SK-N-SH treated with all-trans-retinoic acid at 6 μM for 48 hours (cell line): Measurements from ENCODE around the gene OSER1.

ENCODE experiments used
- BACH2 ChIP-seq: fragments of 250-450 bp; sonication (Bioruptor Pico); IDR thresholded peaks from 2 replicates; pipeline ENCODE4 v1.9.0; 2021; ENCODE audit warnings: mild to moderate bottlenecking, borderline replicate concordance
- PATZ1 ChIP-seq: fragments of 250-450 bp; sonication (Bioruptor Pico); IDR thresholded peaks from 2 replicates; pipeline ENCODE4 v1.8.0; 2020; ENCODE audit warnings: mild to moderate bottlenecking, moderate library complexity, borderline replicate concordance
- ZNF70 ChIP-seq: fragments of 450-650 bp; formaldehyde crosslinking; IDR thresholded peaks from 2 replicates; pipeline ENCODE4 v1.5.0; 2020; ENCODE audit warnings: mild to moderate bottlenecking, moderate library complexity
- TF ChIP-seq, protein P1 (sequence below): fragments of 250-450 bp; sonication (Bioruptor Pico); IDR thresholded peaks from 2 replicates; pipeline ENCODE4 v1.8.0; 2021; ENCODE audit warnings: low read depth, mild to moderate bottlenecking, moderate library complexity, borderline replicate concordance

DNA sequence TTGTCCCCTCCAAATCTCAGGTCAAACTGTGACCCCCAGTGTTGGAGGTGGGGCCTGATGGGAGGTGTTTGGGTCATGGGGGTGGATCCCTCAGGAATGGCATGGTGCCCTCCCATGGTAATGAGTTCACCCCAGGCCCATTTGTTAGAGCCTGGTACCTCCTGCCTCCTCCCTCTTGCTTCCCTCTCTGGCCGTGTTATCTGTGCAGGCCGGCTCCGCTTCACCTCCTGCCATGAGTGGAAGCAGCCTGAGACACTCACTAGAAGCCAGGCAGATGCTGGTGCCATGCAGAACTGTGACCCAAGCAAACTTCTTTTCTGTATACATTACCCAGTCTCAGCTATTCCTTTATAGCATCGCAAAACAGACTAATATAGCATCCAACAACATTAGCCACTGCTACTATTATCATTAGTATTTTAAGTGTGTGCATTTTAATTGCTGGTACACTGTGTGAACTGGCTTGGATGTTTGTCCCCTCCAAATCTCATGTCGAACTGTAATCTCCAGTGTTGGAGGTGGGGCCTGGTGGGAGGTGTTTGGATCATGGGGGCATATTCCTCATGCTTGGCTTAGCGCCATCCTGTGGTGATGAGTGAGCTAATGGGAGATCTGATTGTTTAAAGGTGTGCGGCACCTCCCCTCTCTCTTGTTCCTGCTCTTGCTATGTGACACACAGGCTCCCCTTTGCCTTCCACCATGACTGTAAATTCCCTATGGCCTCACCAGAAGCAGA is 12.2 kb upstream of the OSER1 start:
- no peak for TF ChIP-seq PATZ1 (CRISPR knock-in tag)
- no peak for TF ChIP-seq ZNF70 (CRISPR knock-in tag)
- no peak for TF ChIP-seq BACH2 (CRISPR knock-in tag)
- TF ChIP-seq, protein P1, sequence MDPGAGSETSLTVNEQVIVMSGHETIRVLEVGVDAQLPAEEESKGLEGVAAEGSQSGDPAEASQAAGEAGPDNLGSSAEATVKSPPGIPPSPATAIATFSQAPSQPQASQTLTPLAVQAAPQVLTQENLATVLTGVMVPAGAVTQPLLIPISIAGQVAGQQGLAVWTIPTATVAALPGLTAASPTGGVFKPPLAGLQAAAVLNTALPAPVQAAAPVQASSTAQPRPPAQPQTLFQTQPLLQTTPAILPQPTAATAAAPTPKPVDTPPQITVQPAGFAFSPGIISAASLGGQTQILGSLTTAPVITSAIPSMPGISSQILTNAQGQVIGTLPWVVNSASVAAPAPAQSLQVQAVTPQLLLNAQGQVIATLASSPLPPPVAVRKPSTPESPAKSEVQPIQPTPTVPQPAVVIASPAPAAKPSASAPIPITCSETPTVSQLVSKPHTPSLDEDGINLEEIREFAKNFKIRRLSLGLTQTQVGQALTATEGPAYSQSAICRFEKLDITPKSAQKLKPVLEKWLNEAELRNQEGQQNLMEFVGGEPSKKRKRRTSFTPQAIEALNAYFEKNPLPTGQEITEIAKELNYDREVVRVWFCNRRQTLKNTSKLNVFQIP (CRISPR knock-in tag), result no peak
